Glomerular endothelial cell (primary cell): ENCODE data around the gene ST3GAL2. TPM values are rescaled to one million over a fixed set of nuclear protein-coding genes. Genes with fewer than 3 reads are reported as not detected.
"Not testable (repeated sequence)": the region's sequence is repeated elsewhere in the genome, so short reads cannot be mapped to it uniquely, and the experiment has no call there.

Experiments
- DNase-seq: peaks from one replicate; pipeline ENCODE4 v3.0.0-alpha.2; 2011; ENCODE audit warnings: low read depth, low spot score; ENCODE audit errors: extremely low read depth
- total RNA-seq: library from RNA; depleted of rRNA; stranded (reverse); fragments of >200 nt; gene quantifications from 2 replicates; pipeline ENCODE4 v1.2.3, GENCODE V29; 2015

Gene ST3GAL2
- total RNA-seq, 1 donor from 2014 or later: 58.3 TPM

- no peak for DNase-seq
Observed at GRCh38 chr16:70391881-70392481, 46.9 kb downstream of the ST3GAL2 start.

GRCh38 chr16:70391446-70391845, 47.5 kb downstream of the ST3GAL2 start:
- no peak for DNase-seq

GRCh38 chr16:70390774-70391173, 48.1 kb downstream of the ST3GAL2 start:
- DNase-seq: no peak

GRCh38 chr16:70388006-70388680, 50.8 kb downstream of the ST3GAL2 start:
- DNase-seq: no peak

GRCh38 chr16:70386289-70386986, 52.5 kb downstream of the ST3GAL2 start:
- not testable (repeated sequence) for DNase-seq

- no peak for DNase-seq
Observed at GRCh38 chr16:70383421-70383960, 55.4 kb downstream of the ST3GAL2 start.

- no peak for DNase-seq
Observed at GRCh38 chr16:70381604-70382342, 57.1 kb downstream of the ST3GAL2 start.

GRCh38 chr16:70380919-70381603, 57.8 kb downstream of the ST3GAL2 start:
- DNase-seq: peak; percentile 54

- no peak for DNase-seq
Observed at GRCh38 chr16:70380248-70380918, 58.5 kb downstream of the ST3GAL2 start.

- DNase-seq: no peak
Observed at GRCh38 chr16:70378869-70379493, 59.9 kb downstream of the ST3GAL2 start.

GRCh38 chr16:70377782-70378181, 61.1 kb downstream of the ST3GAL2 start:
- no peak for DNase-seq

GRCh38 chr16:70375636-70376611, 63.0 kb downstream of the ST3GAL2 start:
- DNase-seq: no peak

GRCh38 chr16:70374213-70374612, 64.7 kb downstream of the ST3GAL2 start:
- no peak for DNase-seq

GRCh38 chr16:70372921-70373728, 65.8 kb downstream of the ST3GAL2 start:
- no peak for DNase-seq

- DNase-seq: no peak
Observed at GRCh38 chr16:70370924-70371323, 68.0 kb downstream of the ST3GAL2 start.

GRCh38 chr16:70370145-70370544, 68.8 kb downstream of the ST3GAL2 start:
- DNase-seq: not testable (repeated sequence)

GRCh38 chr16:70364399-70364798, 74.5 kb downstream of the ST3GAL2 start:
- no peak for DNase-seq
